ENCODE measurements around the gene STK24.
A peak's percentile ranks its signal among the peaks of the same experiment; 100 is the strongest.

Gene STK24

GRCh38 chr13:98448642-98448928 lies 128.3 kb downstream of the STK24 start:
- TF ChIP-seq CTCF (IDR thresholded peaks at IDR 0.05; ENCODE audit: control insufficient read depth, insufficient read depth, low read depth, low read length, missing control alignments): no peak
- DNase-seq (ENCODE audit: low read depth): no peak
- H3K4me3 ChIP-seq (ENCODE audit: control insufficient read depth, low read depth, low read length): no peak overlapping the region

GRCh38 chr13:98447881-98448641 lies 128.8 kb downstream of the STK24 start:
- H3K4me3 ChIP-seq (ENCODE audit: control insufficient read depth, low read depth, low read length): no peak overlapping the region
- peak; percentile 56 for TF ChIP-seq CTCF (IDR thresholded peaks at IDR 0.05; ENCODE audit: control insufficient read depth, insufficient read depth, low read depth, low read length, missing control alignments)
- DNase-seq (ENCODE audit: low read depth): no peak

GRCh38 chr13:98447130-98447529 lies 129.8 kb downstream of the STK24 start:
- TF ChIP-seq CTCF (IDR thresholded peaks at IDR 0.05; ENCODE audit: control insufficient read depth, insufficient read depth, low read depth, low read length, missing control alignments): no peak
- no peak for DNase-seq (ENCODE audit: low read depth)
- no peak overlapping the region for H3K4me3 ChIP-seq (ENCODE audit: control insufficient read depth, low read depth, low read length)

- DNase-seq (ENCODE audit: low read depth): no peak
- TF ChIP-seq CTCF (IDR thresholded peaks at IDR 0.05; ENCODE audit: control insufficient read depth, insufficient read depth, low read depth, low read length, missing control alignments): no peak
- H3K4me3 ChIP-seq (ENCODE audit: control insufficient read depth, low read depth, low read length): no peak overlapping the region
These were observed 130.7 kb downstream of the STK24 start for GRCh38 chr13:98446234-98446621.

GRCh38 chr13:98445340-98446233 lies 131.3 kb downstream of the STK24 start:
- peak; percentile 98 for TF ChIP-seq CTCF (IDR thresholded peaks at IDR 0.05; ENCODE audit: control insufficient read depth, insufficient read depth, low read depth, low read length, missing control alignments)
- H3K4me3 ChIP-seq (ENCODE audit: control insufficient read depth, low read depth, low read length): no peak overlapping the region
- no peak for DNase-seq (ENCODE audit: low read depth)

GRCh38 chr13:98444381-98444780 lies 132.5 kb downstream of the STK24 start:
- H3K4me3 ChIP-seq (ENCODE audit: control insufficient read depth, low read depth, low read length): no peak overlapping the region
- no peak for DNase-seq (ENCODE audit: low read depth)
- no peak for TF ChIP-seq CTCF (IDR thresholded peaks at IDR 0.05; ENCODE audit: control insufficient read depth, insufficient read depth, low read depth, low read length, missing control alignments)
